HG03060 (cell line): Measurements from ENCODE around the gene SLC7A10.
"Not testable (repeated sequence)": the region's sequence is repeated elsewhere in the genome, so short reads cannot be mapped to it uniquely, and the experiment has no call there.

ENCODE experiments used
- ATAC-seq: cut with Tn5 transposase; IDR thresholded peaks from one replicate; pipeline ENCODE4 v1.9.1; 2021; ENCODE audit warnings: low read depth, moderate number of reproducible peaks; ENCODE audit not compliant: unreplicated experiment

SLC7A10 gene

DNA sequence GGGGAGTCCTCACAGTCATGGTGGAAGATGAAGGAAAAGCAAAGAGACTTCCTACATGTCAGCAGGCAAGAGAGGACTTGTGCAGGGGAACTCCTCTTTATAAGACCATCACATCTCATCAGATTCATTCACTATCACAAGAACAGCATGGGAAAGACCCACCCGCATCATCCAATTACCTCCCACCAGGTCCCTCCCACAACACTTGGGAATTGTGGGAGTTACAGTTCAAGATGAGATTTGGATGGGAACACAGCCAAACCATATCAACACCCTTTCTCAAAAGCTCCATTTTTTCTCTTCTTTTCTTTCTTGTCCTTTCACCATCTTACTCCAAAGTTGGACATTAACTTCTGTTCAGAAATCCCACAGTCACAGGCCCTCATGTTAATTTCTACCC, 36.2 kb downstream of the SLC7A10 start:
- ATAC-seq, result no peak

DNA sequence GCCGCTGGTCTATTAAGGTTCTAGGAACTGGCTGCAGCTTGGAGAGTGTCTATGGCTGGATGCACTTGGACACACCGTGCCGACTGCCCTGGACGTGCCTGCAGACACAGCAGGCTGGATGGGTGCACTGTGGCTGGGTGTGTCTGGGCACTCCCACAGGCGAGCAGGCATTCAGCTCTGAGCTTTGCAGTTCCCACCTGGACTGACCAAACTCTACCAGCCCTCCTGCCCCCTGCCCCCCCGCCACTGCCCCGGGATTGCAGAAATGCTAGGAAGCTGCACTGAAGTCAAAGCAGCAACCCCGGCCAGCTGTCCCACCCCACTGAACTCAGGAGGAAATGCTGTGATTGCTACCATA, 38.5 kb downstream of the SLC7A10 start:
- ATAC-seq, result no peak

DNA sequence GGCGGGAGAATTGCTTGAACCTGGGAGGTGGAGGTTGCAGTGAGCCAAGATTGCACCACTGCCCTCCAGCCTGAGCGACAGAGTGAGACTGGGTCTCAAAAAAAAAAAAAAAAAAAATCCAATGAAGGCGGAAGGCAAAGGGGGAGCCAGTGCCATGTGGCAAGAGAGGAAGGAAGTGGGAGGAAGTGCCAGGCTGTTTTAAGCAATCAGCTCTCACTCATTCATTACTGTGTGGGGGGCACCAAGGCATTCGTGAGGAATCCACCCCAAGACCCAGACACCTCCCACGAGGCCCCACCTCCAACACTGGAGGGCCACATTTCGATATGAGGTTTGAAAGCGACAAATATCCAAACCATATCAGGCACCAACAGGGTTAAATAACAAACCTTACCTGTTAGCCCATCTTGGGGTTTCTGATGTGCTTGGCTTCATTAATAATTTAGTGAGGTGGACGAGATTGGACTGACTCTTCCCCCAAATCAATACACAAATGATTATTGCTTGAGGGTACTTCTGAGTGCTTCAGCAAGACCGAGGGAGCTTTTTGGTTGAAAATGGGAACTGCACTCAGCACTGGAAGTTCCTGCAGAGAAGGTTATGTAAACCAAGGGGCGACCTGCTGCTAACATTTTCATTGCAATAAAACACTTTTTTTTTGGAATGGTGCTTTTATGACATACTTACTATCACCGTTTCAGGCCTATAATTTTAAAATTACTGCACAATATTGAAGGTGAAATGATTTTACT, 39.0 kb downstream of the SLC7A10 start:
- no peak for ATAC-seq

DNA sequence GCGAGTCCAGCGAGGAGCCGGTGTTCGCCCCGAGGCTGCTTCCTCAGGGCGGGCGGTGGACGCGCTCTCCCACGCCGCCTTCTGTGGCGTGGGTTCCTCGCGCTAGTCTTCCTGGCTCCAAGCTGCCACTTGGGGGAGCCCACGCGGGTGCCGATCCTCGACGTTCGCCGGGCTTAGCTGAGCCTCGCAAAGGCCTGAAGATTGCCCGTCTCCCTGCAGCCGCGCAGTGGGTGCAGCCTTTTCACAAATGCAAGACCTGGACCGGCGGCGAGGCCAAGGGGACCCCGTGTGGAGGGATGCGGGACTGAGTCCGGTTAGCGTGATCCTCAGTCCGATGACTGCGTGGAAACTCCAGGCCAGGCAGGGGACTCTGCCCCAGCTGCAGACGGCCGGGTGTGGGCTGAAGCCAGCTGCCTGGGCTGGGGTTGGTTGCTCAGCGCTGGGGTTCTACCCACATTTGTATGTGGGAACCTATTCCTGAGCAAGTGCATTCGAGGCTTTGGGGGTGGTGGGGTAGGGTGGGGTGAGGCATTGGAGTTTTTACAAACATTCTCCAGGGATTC, 48.2 kb downstream of the SLC7A10 start:
- peak; percentile 12 for ATAC-seq

- peak; percentile 75 for ATAC-seq
These were observed 48.8 kb downstream of the SLC7A10 start for GRCh38 chr19:33176670-33177416.

GRCh38 chr19:33175886-33176669, 49.6 kb downstream of the SLC7A10 start:
- no peak for ATAC-seq

- no peak for ATAC-seq
These were observed 50.4 kb downstream of the SLC7A10 start for GRCh38 chr19:33175156-33175782.

DNA sequence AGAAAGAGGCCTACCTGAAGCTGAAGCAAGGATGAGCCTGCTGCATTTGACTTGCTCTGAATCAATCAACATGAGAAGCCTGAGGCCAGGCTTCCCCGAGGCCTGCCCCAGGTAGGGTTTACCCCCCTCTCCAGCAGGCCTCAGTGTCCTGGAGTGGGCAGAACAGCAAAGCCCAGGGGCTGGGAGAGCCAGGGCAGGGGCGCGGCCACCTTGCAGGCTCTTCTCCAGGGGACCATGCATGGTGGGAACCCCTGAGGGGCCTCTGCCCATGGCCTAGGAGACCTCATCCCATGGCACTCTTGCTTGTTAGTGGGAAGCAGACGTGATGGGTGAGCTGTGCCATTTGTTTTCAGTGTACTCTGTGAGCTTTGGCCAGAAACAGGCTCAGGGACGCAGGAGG, 51.5 kb downstream of the SLC7A10 start:
- no peak for ATAC-seq

- ATAC-seq, result no peak
These were observed 53.7 kb downstream of the SLC7A10 start for GRCh38 chr19:33171916-33172359.

- ATAC-seq, result no peak
These were observed 54.3 kb downstream of the SLC7A10 start for GRCh38 chr19:33171222-33171795.

DNA sequence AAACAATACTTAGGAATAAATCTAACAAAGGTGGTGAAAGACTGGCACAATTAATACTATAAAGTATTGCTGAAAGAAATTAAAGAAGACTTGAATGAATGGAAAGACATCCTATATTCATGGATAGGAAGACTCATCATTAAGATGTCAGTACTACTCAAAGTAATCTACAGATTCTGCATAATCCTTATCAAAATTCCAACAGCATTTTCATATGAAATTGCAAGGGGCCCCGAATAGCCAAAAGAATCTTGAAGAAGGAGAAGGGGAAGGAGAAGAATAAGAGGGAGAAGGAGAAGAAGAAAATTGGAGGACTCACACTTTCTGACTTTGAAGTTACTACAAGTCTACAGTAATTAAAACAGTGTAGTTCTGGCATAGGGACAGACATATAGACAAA, 57.1 kb downstream of the SLC7A10 start:
- ATAC-seq, result no peak

- ATAC-seq, result no peak
These were observed 58.2 kb downstream of the SLC7A10 start for GRCh38 chr19:33167438-33167837.

GRCh38 chr19:33166037-33166436, 59.6 kb downstream of the SLC7A10 start:
- not testable (repeated sequence) for ATAC-seq

GRCh38 chr19:33163481-33163880, 62.2 kb downstream of the SLC7A10 start:
- ATAC-seq, result no peak

DNA sequence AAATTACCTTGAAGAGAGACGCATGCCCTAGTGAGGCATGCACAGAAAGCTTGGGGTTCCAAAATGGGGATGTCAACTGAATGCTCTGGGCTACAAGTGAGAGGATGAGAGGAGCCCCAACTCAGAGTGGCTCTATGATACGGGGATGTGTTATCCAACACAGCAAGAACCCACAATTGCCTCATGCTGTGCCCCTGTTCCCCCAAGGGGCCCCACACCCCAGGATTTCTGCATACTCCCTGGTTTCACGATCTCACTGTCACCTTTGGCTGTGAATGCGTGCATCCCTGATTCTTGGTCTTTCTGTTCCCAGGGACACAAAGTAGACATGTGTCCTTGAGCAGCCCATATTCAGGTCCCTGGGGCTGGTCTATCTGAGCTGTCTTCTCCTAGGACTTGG, 64.4 kb downstream of the SLC7A10 start:
- ATAC-seq, result no peak

DNA sequence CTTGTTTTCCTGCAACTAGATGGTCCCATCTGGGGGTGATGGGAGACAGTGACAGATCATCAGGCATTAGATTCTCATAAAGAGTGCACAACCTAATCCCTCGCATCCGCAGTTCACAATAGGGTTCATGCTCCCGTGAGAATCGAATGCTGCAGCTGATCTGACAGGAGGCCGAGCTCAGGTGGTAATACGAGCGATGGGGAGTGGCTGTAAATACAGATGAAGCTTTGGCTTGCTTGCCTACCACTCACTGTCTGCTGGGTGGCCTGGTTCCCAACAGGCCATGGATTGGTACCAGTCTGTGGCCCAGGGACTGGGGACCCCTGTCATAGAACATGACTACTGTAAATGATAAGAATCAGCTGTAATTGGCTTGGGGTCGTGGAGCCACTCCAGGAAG, 65.8 kb downstream of the SLC7A10 start:
- ATAC-seq, result no peak

- ATAC-seq, result no peak
These were observed 66.5 kb downstream of the SLC7A10 start for GRCh38 chr19:33159149-33159548.
